ENCODE data around the gene CCDC102B.

Gene CCDC102B

DNA sequence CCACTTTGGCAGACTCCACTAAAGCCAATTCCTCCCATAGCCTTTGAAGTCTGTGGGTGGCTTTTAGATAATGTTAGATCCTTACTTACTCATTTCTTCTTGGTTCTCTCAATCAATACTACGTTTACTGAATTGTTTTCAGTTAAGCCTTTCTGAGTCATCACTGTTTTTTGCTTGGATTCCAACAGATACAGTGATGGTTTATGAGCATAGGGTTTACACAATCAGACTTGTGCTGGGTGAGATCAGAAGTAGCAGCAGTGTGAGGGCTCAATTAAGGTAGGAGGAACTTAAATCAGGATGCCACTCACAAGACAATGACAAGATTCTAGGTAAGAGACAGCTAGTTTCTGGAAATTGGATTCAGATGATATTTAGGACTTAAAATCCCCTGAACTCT lies 305.1 kb downstream of the CCDC102B start:
- no peak for DNase-seq

Data from SHP77 treated with DMSO at 0.1 percent for 48 hours (cell line).